HT1080 (cell line): ENCODE results near the gene FBXW12. TPM values are rescaled to one million over a fixed set of nuclear protein-coding genes. Genes with fewer than 3 reads are reported as not detected.

ENCODE experiments used
- DNase-seq: peaks from one replicate; pipeline ENCODE4 v3.0.0-alpha.2; 2015; ENCODE audit warnings: low read depth
- small RNA-seq: library from RNA; depleted of rRNA; stranded (forward); fragments of <200 nt; gene quantifications from one replicate; pipeline ENCODE3, GENCODE V24; 2014
- total RNA-seq: library from RNA; depleted of rRNA; stranded (reverse); fragments of >200 nt; shearing (Covaris generic); gene quantifications from 2 replicates; pipeline ENCODE4 v1.2.3, GENCODE V29; 2014; rRNA removed

The FBXW12 gene
- total RNA-seq, 1 experiment from 2014 or later = not detected

DNA sequence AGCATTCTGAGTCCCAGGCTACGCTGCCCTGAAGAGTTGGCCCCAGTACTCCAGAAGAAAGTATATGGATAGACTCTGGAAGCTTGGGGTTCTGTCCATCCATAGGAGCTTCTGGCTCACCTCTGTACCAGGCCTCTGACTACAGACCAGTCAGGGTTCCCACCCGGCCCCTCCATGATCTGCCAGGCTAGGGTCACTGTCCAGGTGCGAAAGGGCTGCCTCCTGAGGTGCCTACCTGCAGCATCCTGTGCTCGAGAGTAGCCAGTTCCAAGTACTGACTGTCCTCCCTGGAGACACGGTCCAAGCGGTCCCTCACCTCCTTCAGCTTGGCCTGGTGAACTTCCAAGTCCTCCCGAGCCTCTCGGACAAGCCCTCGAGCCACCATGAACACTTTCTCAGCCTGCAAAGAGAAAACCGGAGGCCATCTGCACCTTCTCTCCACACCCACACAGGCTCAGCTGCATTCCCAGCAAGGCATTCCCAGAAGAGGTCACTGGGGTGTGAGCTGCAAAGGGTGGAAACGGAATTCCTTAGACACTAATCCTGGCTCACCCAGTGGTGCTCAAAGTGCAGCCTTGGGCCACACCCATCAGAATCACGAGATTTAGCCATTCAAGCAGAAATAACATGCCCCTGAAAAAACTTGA is 61.6 kb downstream of the FBXW12 start:
- DNase-seq = no peak

DNA sequence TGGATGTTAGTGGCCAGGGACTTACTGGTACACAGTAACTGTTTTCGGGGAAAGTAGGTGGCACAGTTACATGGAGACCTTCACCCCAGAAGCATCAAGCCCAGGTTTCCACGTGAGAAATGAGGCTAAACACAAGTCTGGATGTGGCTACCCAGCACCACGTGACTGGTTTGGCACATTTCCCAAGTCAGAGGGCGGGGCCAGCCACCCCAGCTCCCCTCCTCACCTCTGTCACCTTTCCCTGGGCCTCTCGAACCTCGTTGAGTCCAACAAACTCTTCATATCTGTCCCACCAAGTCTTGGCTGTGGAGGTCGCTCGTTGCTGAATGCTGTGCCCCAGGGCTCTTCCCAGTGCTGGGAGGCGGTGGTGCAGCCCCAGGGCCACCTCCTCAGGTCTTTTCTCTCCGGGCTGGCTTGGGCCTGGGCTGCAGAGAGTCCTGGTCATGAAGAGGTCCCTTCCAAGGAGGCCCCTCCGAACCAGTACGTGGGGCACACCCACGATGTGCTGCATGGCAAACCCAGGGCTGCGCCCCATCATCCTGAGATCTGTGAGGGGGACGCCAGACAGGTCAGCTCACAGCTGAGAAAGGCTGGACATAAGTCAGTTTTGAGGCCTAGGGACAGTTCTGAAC is 62.7 kb downstream of the FBXW12 start:
- no peak for DNase-seq

DNA sequence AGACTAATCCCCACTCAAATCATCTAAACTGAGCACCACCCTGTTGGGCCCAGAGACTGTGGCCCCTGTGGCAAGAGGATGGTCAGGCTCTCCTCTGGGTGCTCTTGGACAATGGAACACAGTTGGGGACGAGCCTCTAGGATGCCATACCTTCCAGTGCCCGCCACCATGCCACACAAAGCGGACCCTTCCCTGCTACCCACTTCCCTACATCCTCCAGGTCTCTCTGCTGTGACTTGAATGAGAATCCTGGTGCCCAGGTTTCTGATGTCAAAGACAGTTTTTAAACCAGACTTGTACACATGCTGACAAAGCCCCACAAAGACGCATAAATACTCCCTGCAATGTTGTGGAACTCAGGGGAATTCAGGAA is 63.2 kb downstream of the FBXW12 start:
- DNase-seq = no peak

DNA sequence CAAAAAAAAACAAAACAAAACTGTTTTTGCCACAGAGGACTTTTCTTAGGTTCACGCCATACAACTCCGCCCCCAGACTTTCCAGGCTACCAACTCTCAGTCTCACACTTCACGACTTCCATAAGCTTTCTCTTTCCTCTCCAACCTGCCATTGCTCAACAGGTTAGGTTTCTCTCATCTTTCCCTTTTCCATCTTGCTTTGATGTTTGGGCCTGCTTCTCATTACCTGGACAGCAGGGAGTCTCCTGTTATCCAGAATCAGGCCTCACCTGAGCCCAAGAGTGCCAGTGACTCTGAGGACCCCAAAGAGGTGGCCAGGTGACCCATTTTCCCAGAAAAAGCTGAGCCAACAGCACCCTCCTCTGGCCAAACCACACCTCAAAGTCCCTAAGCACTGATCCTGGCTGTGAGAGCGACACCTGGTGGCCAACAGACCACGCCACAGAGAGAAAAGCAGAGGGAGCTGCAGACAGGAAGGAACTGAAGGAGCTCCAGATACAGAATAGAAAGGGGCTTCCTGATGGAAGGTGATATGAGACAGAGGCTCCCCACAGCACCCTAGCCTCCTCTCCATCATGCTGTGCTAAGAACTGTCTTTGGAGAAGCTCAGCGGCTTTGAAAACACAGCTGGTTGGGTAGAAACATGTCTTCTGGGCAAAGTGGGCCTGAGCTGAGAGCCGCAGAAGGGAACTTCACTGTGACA is 63.9 kb downstream of the FBXW12 start:
- peak; percentile 72 for DNase-seq

DNA sequence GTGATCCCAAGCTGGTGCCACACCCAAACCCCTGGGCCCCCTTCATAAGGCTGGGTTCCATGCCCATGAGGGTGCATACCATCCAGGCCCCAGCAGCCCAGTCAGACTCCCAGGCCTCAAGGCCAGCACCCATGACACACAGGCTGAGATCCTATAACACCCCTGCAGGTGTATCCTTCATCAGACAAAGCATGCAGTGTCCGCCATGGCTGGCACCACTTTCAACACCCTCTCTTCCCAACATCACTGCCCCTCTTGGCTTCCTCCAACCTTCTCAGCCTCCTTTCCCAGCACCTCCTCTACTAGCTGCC is 64.4 kb downstream of the FBXW12 start:
- no peak for DNase-seq

DNA sequence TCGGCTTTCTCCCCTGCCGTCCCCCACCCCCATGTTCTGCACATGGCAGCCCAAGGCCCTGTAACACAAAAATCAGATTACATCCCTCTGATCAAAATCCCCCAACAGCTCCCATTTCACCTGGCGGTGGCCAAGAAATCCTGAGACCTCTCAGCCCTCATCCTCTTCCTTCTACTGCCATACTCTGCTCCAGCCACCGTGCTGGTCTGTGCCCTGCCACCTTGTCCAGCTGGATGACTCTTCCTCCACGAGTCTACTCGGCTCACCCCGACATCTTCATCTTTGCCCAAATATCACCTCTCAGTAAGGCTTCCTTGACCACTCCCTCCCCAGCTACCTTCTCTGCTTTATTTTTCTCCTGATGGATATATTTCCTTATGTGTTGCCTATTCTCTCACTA is 64.8 kb downstream of the FBXW12 start:
- no peak for DNase-seq

DNA sequence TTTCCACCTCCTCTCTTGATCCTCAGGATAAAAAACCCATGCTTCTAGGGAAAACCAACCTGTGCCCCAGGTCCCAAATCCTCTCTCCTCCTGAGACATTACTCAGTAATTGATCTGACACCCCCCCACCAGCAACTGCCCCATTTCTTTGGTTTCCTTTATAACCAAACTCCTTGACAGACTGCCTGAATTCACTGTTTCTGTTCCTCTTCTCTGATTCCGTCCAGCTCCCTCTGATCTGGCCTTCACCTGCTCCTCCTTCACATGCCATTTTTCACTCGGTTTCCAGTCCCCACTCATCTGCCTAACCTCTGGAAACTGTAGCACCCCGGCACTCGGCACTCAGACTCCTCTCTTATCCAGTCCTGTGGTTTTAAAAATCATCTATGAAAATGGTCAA is 65.8 kb downstream of the FBXW12 start:
- no peak for DNase-seq

DNA sequence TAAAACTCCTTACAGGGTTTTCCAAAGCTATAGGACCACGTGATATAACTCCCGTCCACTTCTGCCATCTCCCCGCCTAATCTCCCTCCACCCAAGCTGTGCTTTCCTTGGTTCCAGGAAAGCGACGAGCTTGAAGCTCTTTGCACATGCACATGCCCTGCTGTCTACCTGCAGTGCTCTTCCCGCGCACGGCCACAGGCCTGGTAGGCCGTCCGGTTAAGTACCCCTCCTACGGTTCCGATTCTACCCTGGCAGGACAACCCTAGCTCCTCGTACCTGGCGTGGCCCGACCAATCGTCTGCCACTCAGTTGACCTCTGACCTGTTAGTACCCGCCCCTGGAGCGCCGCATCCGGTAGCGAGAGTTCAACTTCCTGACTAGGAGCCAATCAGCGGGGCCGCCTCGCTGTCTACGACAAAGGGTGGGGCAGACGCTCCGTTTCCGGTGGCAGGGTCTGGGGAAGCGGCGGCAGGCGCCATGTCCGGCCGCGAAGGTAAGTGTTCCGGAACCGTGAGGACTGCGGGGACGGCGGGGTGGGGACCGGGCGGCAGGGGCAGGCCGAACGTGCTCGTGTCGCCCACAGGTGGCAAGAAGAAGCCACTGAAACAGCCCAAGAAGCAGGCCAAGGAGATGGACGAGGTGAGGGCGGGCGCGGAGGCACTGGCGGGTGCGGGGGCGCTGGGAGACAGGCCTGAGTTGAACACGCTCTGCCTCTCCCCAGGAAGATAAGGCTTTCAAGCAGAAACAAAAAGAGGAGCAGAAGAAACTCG is 68.0 kb downstream of the FBXW12 start, which contains the start of the genes CCDC51 and TMA7:
Gene CCDC51, minus strand, starts transcription at position 300 of the 770 bp plus-strand sequence. CDS start 4,991 bp downstream, outside the sequence.
Gene TMA7, plus strand, starts transcription at position 438 of the 770 bp plus-strand sequence. Its CDS starts 40 bp downstream, at position 478.
- peak; percentile 95 for DNase-seq

DNA sequence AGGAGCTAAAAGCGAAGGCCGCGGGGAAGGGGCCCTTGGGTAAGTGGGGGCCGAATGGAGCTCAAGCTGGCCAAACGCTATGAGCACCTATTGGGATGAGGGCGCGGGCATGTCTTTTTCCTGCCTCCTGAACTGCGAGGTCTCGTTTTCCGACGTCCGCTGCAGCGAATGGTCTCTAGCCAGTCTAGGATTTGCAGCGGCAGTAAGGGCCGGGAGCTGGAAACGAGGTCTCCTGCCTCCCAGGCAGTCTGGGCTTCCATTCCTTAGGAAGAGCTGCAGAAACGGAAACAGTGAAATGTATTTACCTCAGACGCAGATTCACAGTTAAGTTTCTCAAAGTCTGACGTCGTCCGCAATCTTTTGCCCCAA is 68.6 kb downstream of the FBXW12 start:
- no peak for DNase-seq

DNA sequence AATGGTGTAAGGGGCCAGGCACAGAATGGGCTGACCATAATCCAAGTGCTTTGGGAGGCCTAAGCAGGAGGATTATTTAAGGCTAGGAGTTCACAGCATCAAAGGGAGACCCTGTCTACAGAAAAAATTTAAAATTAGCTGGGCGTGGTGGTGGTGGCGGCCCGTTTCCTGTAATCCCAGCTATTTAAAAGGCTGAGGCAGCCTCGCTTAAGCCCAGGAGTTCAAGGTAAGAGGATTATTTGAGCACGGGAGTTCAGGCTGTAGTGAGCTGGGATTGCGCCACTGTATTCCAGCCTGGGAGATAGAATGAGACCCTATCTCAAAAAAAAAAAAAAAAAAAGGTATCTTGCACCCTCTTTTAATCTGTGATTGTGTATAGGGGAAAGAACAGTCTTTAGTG is 69.9 kb downstream of the FBXW12 start:
- no peak for DNase-seq

Small RNAs within 50 kb of the gene (small RNA-seq; reads per million reads assigned to genes)
- gene RN7SL321P = not detected

Other genes with a start within 250 kb of the FBXW12 start
- 36.5 and 43.4 TPM in 2 replicates for gene CDC25A, start 183.8 kb upstream of the FBXW12 start, total RNA-seq
- gene CAMP, start 148.7 kb upstream of the FBXW12 start, total RNA-seq = not detected in 2 replicates
- gene ZNF589, start 131.1 kb upstream of the FBXW12 start, total RNA-seq = 5.8 and 7.2 TPM in 2 replicates
- gene NME6, start 70.9 kb upstream of the FBXW12 start, total RNA-seq = 20.2 and 30.4 TPM in 2 replicates
- not detected in 2 replicates for gene SPINK8, start 38.6 kb upstream of the FBXW12 start, total RNA-seq
- gene PLXNB1, start 57.9 kb downstream of the FBXW12 start, total RNA-seq = 5.8 and 12.3 TPM in 2 replicates
- gene CCDC51, start 67.9 kb downstream of the FBXW12 start, total RNA-seq = 53.4 and 69.9 TPM in 2 replicates
- gene TMA7, start 68.0 kb downstream of the FBXW12 start, total RNA-seq = 368 and 782 TPM in 2 replicates
- gene ATRIP, start 74.5 kb downstream of the FBXW12 start, total RNA-seq = 22.9 and 29.2 TPM in 2 replicates
- gene SHISA5, start 132.0 kb downstream of the FBXW12 start, total RNA-seq = 171 and 206 TPM in 2 replicates
- 23.8 and 27.2 TPM in 2 replicates for gene PFKFB4, start 184.6 kb downstream of the FBXW12 start, total RNA-seq
- 20.4 and 21.4 TPM in 2 replicates for gene UCN2, start 191.6 kb downstream of the FBXW12 start, total RNA-seq
- gene COL7A1, start 223.1 kb downstream of the FBXW12 start, total RNA-seq = 3.1 and 4.2 TPM in 2 replicates
- 359 and 364 TPM in 2 replicates for gene UQCRC1, start 237.4 kb downstream of the FBXW12 start, total RNA-seq
- gene TMEM89, start 249.6 kb downstream of the FBXW12 start, total RNA-seq = not detected in 2 replicates